Effector CD8-positive, alpha-beta T cell (primary cell): Measurements from ENCODE around the gene HES4.
A peak's percentile ranks its signal among the peaks of the same experiment; 100 is the strongest.
"Not testable (repeated sequence)": the region's sequence is repeated elsewhere in the genome, so short reads cannot be mapped to it uniquely, and the experiment has no call there.

Source experiments
- DNase-seq: peaks from one replicate; lab custom pipeline; 2025; lab: John Stamatoyannopoulos, UW

HES4 gene

GRCh38 chr1:1033731-1034438 is 34.0 kb upstream of the HES4 start:
- no peak for DNase-seq

GRCh38 chr1:1033009-1033587 is 33.2 kb upstream of the HES4 start:
- DNase-seq: peak; percentile 89

GRCh38 chr1:1032424-1032823 is 32.5 kb upstream of the HES4 start:
- no peak for DNase-seq

DNA sequence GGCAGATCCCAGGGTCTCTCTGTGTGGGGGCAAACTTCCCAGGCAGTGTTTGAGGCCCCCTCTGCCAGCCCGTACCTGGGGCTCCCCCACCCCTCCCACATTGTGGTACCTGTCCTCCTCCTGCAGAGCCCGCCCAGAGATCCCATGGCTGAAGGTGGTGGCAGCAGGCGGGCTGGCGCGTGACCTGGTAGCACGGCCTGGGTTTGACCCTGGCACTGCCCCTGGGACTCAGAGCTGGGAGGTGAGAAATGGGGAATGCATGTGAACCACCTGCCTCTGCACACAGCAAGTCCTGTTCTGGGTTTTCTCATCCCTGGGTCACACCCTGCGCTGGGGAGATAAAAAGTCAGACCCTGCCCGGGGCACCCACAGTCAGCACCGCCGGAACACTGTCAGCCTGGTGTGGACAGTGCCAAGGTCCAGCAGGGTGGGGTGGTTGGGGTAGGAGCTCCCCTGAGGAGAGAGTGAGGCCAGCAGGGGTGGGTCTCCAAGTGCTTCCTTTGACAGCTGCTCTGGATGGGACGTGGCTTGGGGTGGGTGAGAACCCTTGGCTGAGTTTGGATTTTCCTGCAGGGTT is 31.9 kb upstream of the HES4 start:
- DNase-seq: no peak

DNA sequence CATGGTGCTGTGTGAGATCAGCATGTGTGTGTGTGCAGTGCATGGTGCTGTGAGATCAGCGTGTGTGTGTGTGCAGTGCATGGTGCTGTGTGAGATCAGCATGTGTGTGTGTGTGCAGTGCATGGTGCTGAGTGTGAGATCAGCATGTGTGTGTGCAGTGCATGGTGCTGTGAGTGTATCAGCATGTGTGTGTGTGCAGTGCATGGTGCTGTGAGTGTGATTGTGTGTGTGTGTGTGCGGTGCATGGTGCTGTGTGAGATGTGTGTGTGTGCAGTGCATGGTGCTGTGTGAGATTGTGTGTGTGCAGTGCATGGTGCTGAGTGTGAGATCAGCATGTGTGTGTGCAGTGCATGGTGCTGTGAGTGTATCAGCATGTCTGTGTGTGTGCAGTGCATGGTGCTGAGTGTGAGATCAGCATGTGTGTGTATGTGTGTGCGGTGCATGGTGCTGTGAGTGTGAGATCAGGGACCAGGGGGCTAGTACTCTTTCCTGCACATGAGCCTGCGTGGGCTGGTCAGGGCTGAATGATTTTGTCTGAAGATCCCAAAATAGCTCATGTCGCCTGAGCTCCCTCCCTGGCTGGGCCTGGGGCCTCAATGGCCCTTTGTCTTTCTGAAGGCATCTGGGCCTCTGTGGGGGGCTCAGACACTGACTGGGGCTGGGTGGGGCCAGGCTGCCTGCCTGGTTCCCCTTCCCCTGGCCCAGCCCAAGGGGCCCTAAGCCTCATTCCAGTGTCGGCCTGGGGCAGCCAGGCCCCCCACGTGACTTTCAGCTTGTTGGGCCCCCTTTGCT is 31.2 kb upstream of the HES4 start:
- not testable (repeated sequence) for DNase-seq

- DNase-seq: no peak
Measured at GRCh38 chr1:1027791-1028190, 27.9 kb upstream of the HES4 start.

DNA sequence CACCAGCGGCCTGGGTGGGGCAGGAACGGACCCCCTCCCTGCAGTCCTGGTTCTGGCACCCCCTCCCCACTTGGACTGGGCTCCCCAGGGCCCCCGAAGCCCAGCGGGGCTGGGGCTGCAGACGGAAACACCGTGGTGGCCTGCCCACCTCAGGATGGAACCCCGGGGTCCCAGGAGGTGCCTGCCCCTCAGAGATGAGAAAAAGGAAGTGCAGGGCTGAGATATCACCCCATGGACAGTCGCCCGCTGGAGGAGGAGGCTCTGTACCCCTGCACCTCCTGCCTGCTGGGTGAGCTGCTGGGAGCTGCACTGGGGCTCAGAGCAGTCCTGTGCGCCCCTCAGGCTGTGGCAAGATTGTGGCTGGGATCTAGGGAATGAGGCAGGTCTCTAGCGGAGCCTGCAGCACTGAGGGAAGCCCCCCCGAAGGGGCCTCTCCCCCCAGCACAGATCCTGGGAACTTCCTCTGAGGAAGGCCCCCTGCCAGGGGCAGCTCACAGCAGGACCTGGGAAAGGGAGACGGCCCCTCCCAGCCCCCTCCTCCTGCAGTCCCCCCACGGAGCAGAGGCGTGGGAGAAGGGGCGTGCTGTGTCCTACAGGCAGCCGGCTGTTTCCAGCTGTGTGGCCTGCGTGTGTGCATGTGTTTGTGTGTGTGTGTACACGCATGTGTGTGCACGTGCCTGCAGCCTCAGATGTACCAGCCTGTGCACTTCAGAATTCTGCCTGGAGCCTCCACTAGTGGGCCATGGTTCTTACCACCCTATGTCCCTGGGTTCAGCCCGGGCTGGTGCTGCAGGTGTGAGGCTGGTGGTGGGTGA is 26.9 kb upstream of the HES4 start:
- no peak for DNase-seq

GRCh38 chr1:1025730-1026129 is 25.8 kb upstream of the HES4 start:
- DNase-seq: no peak

GRCh38 chr1:1024771-1025699 is 25.1 kb upstream of the HES4 start:
- no peak for DNase-seq

GRCh38 chr1:1024149-1024770 is 24.4 kb upstream of the HES4 start:
- DNase-seq: no peak

DNA sequence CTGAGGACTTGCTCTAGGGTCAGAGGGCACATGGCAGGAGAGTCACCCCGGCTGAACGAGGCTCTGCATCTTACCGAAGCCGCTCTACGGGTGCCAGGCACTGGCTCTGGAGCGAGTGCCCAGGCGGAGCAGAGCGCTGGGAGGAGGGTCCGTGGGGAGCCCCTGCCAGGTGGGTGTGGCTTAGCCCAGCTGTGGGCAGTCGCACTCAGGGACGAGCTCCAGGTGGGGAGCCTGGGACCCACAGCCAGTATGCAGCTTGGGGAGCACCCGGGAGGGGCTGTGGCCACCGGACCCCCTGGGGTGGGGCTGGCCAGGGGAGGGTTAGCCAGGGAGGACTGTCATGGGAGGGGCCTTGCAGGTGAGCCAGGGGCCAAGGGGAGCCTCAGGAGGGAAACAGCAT is 23.8 kb upstream of the HES4 start:
- no peak for DNase-seq

DNA sequence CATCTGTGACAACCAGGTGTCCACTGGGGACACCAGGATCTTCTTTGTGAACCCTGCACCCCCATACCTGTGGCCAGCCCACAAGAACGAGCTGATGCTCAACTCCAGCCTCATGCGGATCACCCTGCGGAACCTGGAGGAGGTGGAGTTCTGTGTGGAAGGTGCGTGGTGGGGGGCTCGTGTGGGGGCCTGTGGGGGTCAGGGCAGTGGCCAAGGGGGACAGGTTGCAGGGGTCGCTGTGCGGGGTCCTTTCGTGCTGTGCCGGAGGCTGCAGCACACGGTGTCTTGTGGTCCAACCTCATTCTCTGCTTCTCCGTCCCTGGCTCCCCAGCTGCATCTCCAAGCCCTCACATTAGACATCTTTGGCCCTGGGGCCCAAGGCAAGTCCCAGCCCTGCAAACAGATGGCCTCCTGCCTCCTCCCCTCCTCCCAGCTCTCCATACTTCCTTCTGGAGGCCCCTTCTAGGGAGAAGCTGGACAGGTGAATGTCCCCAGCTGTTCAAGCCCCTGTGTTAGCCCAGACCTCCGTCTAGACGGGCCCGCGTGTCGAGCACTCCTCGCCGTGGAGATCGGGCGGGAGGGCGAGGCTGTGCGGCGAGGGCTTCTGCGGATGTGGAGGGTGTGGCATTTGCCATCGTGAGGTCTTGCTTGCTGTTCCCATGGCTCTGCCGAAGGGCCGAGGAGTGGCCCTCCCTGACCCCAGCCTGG is 22.6 kb upstream of the HES4 start:
- no peak for DNase-seq

DNA sequence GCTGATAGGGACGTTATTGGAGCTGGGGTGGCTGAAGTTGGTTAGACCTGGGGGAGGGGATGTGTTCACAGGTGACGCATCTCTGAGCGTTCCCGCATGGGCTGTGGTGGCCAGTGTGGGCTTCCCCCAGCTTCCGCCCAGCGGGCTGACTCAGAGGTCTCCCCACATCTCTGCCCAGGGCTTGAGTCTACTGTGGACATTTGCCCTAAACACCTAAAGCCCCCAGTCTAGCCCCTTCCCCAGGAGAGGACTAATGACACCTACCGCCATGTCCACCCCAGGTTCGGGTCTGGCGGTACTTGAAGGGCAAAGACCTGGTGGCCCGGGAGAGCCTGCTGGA is 22.0 kb upstream of the HES4 start:
- no peak for DNase-seq

DNA sequence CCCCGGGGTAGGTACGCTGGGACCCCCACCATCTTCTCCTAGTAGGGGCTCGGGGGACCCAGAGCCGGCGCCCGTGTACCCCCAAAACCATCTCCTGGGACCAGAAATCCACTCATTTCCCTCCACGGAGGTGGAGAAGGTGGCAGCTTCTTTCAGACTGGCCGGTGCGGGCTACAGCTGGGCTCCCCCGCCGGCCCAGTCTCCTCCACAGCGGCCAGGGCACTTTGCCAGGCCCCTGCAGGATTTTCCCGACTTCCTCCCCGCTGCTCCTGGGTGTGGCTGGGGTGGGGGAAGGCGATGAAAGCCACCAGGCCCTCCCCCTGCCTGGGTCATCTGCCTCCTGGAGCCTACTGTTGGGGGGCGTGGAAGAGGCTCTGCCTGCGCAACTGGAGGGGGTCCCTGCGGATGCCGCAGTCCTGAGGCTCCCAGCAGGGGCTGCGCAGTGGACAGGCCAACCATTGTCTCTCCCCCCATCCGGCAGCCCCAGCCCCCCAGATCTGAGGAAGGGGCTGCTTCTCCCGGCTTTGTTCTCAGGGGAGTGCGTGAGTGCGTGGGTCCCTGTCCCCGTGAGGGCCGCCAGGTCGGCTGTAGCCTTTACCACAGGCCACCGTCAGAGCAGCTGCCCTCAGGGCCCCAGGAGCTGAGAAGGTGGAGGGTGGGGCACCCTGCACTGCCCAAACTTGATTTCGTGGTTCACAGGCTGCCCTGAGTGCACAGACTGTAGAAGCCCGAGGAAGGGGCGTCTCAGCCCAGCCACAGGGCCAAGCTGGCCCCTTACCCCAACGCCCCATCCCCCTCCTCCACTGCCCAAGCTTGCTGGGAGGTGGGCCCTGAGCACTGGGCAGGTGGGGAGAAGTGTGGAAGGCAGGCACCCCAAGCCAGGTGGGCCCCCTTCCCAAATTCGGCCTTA is 21.4 kb upstream of the HES4 start:
- no peak for DNase-seq

- no peak for DNase-seq
Measured at GRCh38 chr1:1020415-1021009, 20.6 kb upstream of the HES4 start.

GRCh38 chr1:1020000-1020404 is 20.1 kb upstream of the HES4 start, which contains the start of gene AGRN:
AGRN (plus strand) TSS chr1:1020120; CDS start chr1:1020173, 53 bp downstream.
- DNase-seq: no peak

DNA sequence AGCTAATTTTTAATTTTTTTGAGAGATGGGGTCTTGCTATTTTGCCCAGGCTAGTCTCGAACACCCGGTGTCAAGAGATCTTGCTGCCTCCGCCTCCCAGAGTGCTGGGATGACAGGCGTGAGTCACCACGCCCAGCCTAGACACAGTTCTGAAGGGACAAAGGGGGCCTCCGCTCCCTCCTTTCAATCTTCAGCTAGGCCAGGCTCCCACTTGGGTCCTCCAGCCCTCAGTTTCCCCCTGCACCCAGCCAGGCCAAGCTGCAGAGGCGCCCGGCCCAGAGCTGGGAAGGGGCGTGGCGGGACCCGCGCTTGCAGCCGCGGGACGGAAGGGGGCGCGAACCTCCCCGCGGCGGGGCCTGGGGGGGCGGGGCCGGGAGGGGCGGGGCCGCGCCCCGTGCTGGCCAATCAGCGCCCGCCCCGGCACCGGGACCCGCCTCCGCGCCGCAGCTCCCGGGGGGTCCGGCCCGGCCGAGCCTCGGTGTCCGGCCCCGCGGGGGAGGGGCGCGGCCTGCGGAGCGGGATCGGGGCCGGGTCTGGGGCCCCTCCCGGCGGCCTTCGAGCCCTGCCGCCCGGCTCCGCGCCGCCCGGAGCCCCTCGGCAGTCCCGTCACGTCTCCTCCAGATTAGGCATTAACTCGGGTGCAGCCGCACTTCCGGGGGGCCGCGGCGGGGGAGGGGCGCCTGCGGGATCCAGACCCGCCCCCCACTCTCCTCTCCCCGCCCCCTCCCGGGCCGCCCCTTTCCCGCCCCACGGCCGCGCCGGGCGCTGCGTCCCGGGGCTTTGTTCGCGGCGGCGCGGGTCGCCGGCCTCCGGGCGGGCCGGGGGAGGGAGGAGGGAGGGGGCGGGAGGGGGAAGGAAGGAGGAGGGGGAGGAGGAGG is 19.5 kb upstream of the HES4 start:
- peak; percentile 71 for DNase-seq
